A549 treated with AZD9567 at 1 μM for 4 hours (cell line): Measurements from ENCODE around the gene FAM114A2. TPM values are rescaled to one million over a fixed set of nuclear protein-coding genes. Genes with fewer than 3 reads are reported as not detected.

Experiments
- total RNA-seq: library from RNA; stranded (reverse); fragments of 200-300 nt; extraction: Qiagen RNA extraction; gene quantifications from 5 replicates; pipeline ENCODE4 v1.2.3, GENCODE V29; 2022; ENCODE audit not compliant: insufficient read depth

Gene FAM114A2
- 8.5 to 9.8 TPM (median 9.2 TPM) in 5 replicates for total RNA-seq

DNA sequence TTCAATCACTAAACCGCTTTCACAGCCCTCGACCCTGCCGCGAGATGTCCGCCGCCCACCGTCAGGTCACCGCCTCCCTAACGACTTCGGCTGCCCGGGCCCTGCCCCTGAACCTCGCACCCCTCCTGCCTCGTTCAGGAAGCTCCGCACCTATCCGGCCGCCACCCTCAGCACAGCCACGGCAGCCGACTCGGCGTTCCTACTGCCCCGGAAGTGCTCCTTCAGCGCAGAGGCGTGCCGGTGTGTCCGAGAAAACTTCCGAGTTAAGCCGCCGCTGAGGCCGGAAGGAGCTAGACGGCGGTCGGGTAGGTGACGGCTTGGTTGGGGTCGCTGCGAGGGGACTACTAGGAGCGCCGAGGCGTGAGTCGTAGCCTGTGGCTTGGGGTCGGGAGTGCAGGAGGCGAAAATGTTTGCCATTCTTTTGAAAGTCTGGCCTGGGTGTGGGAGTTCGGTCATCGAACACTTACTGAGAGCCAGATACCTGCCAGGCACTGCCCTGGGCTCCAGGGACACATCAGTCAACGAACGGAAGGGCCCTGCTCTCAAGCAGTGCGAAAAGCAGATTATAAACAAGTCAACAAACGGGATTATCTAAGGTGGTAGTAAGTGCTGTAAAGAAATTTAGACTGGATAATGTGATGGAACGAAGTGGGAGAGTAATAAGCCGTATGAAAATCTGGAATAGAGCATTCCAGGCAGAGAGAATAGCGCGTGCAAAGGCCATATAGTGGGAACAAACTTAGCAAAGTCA is at the start of gene FAM114A2, which contains the start of gene MFAP3:
TSS of gene FAM114A2 (minus strand) at position 204 of the 751 bp plus-strand sequence. CDS start 3,957 bp downstream, outside the sequence.
TSS of gene MFAP3 (plus strand) at position 261 of the 751 bp plus-strand sequence. CDS start 10,756 bp downstream, outside the sequence.

Other genes starting within 250 kb of the FAM114A2 start
- 20.3 to 29.0 TPM (median 25.7 TPM) in 5 replicates for gene MFAP3, start 57 bp upstream of the FAM114A2 start, total RNA-seq
- 67.9 to 99.4 TPM (median 79.2 TPM) in 5 replicates for gene GALNT10, start 151.8 kb upstream of the FAM114A2 start, total RNA-seq